ENCODE data around the gene TPSB2. TPM values are rescaled to one million over a fixed set of nuclear protein-coding genes. Genes with fewer than 3 reads are reported as not detected.

The TPSB2 gene
- total RNA-seq, 1 experiment from 2014 or later: not detected

GRCh38 chr16:1263591-1264344 is 33.8 kb upstream of the TPSB2 start:
- no peak for DNase-seq
- H3K4me2 ChIP-seq (ENCODE audit: low read length): no peak overlapping the region
- H3K9me2 ChIP-seq (replicated peaks; ENCODE audit: low read length): no peaks in the 10 kb centered on the region
- H3K27ac ChIP-seq (ENCODE audit: low read length): no peak overlapping the region
- H2AFZ ChIP-seq (ENCODE audit: low read length): no peak overlapping the region
- ChIA-PET POLR2A (ENCODE audit: unreplicated experiment) (no interaction called here), CTCF (no interaction called here)
- H3K9ac ChIP-seq (ENCODE audit: low read length): no peak overlapping the region
- ATAC-seq: no peak
- H3K4me1 ChIP-seq (ENCODE audit: insufficient read depth, low read length): no peaks in the 10 kb centered on the region; the same call in 1 of the 2 replicates
- H3K9me3 ChIP-seq (ENCODE audit: low read length): no peaks in the 10 kb centered on the region
- no peaks in the 10 kb centered on the region for H3K79me2 ChIP-seq (ENCODE audit: low read length)
- H4K20me1 ChIP-seq (ENCODE audit: low read length): no peaks in the 10 kb centered on the region
- BruUV-seq (replicated peaks): no TSS peak
- no peaks in the 10 kb centered on the region for H3K36me3 ChIP-seq (ENCODE audit: low read depth, low read length)
- H3F3A ChIP-seq (ENCODE audit: low read length, unreplicated experiment): no peaks in the 10 kb centered on the region
- H3K4me3 ChIP-seq (ENCODE audit: low read length): no peak overlapping the region
- no peak for TF ChIP-seq EZH2phosphoT487 (IDR thresholded peaks at IDR 0.05; ENCODE audit: borderline replicate concordance, low read length)
- peaks cover 31% of the 10 kb centered on the region for H3K27me3 ChIP-seq (ENCODE audit: low read length)
- intact Hi-C loops (cut with micrococcal nuclease): no loop called here

GRCh38 chr16:1262846-1263221 is 32.9 kb upstream of the TPSB2 start:
- ATAC-seq: no peak
- CTCF ChIA-PET: interaction anchor here (0.6 kb wide), 1 partner anchor 142 kb away, joined by 7 read pairs; no protein-coding TSS in a partner anchor

GRCh38 chr16:1262210-1262845 is 32.3 kb upstream of the TPSB2 start:
- CTCF ChIA-PET: no interaction called here
- Histone ChIP-seq H4K20me1 (ENCODE audit: low read length) (no peaks in the 10 kb centered on the region), H3K27me3 (ENCODE audit: low read length) (peaks cover 31% of the 10 kb centered on the region), H3K4me1 (ENCODE audit: insufficient read depth, low read length) (no peaks in the 10 kb centered on the region; the same call in 1 of the 2 replicates), H3K4me2 (ENCODE audit: low read length) (no peak overlapping the region), H3K9ac (ENCODE audit: low read length) (no peak overlapping the region), H3K27ac (ENCODE audit: low read length) (no peak overlapping the region), H2AFZ (ENCODE audit: low read length) (no peak overlapping the region), H3K4me3 (ENCODE audit: low read length) (no peak overlapping the region), H3K9me3 (ENCODE audit: low read length) (no peaks in the 10 kb centered on the region), H3K9me2 (replicated peaks; ENCODE audit: low read length) (no peaks in the 10 kb centered on the region), H3K79me2 (ENCODE audit: low read length) (no peaks in the 10 kb centered on the region), H3K36me3 (ENCODE audit: low read depth, low read length) (no peaks in the 10 kb centered on the region), H3F3A (ENCODE audit: low read length, unreplicated experiment) (no peaks in the 10 kb centered on the region)
- BruUV-seq (replicated peaks): no TSS peak
- TF ChIP-seq EZH2 (IDR thresholded peaks at IDR 0.05; ENCODE audit: low read length, unreplicated experiment) (no peak), CTCF (conservative IDR thresholded peaks at IDR 0.05; ENCODE audit: low read depth, low read length) (no peak), EZH2phosphoT487 (IDR thresholded peaks at IDR 0.05; ENCODE audit: borderline replicate concordance, low read length) (no peak)
- intact Hi-C loops (cut with micrococcal nuclease): no loop called here
- no peak for ATAC-seq
- POLR2A ChIA-PET (ENCODE audit: unreplicated experiment): no interaction called here
- DNase-seq: no peak

More at GRCh38 chr16:1262846-1263221, 32.9 kb upstream of the TPSB2 start:
- TF ChIP-seq CTCF (conservative IDR thresholded peaks at IDR 0.05; ENCODE audit: low read depth, low read length) (no peak), EZH2phosphoT487 (IDR thresholded peaks at IDR 0.05; ENCODE audit: borderline replicate concordance, low read length) (no peak), EZH2 (IDR thresholded peaks at IDR 0.05; ENCODE audit: low read length, unreplicated experiment) (no peak)
- no peaks in the 10 kb centered on the region for H3K9me3 ChIP-seq (ENCODE audit: low read length)
- no peaks in the 10 kb centered on the region for H3K9me2 ChIP-seq (replicated peaks; ENCODE audit: low read length)
- H3K4me2 ChIP-seq (ENCODE audit: low read length): no peak overlapping the region
- no peaks in the 10 kb centered on the region; the same call in 1 of the 2 replicates for H3K4me1 ChIP-seq (ENCODE audit: insufficient read depth, low read length)
- DNase-seq: no peak
- no peak overlapping the region for H3K9ac ChIP-seq (ENCODE audit: low read length)
- BruUV-seq (replicated peaks): no TSS peak
- H2AFZ ChIP-seq (ENCODE audit: low read length): no peak overlapping the region
- intact Hi-C loops (cut with micrococcal nuclease): no loop called here
- no peaks in the 10 kb centered on the region for H3K36me3 ChIP-seq (ENCODE audit: low read depth, low read length)
- no peaks in the 10 kb centered on the region for H4K20me1 ChIP-seq (ENCODE audit: low read length)
- H3K27ac ChIP-seq (ENCODE audit: low read length): no peak overlapping the region
- H3F3A ChIP-seq (ENCODE audit: low read length, unreplicated experiment): no peaks in the 10 kb centered on the region
- H3K27me3 ChIP-seq (ENCODE audit: low read length): peaks cover 31% of the 10 kb centered on the region
- POLR2A ChIA-PET (ENCODE audit: unreplicated experiment): no interaction called here
- no peak overlapping the region for H3K4me3 ChIP-seq (ENCODE audit: low read length)
- H3K79me2 ChIP-seq (ENCODE audit: low read length): no peaks in the 10 kb centered on the region
